ENCODE results near the gene ITPK1. TPM values are rescaled to one million over a fixed set of nuclear protein-coding genes. Genes with fewer than 3 reads are reported as not detected.

Gene ITPK1
- total RNA-seq, 2 experiments from 2014 or later = 12.2 to 18.9 TPM

GRCh38 chr14:92973798-92974372, 141.8 kb downstream of the ITPK1 start:
- Mint-ChIP-seq H3K36me3 (ENCODE audit: low read depth) (peaks cover 28% of the 10 kb centered on the region), H3K4me1 (ENCODE audit: low read depth) (no peaks in the 10 kb centered on the region), H3K9me3 (peaks cover 25% of the 10 kb centered on the region), H3K4me3 (no peak overlapping the region), H3K27me3 (ENCODE audit: low read depth) (no peaks in the 10 kb centered on the region), H3K27ac (no peak overlapping the region)
- CTCF ChIA-PET = no interaction called here
- intact Hi-C loops (cut with micrococcal nuclease) = no loop called here
- DNase-seq = no peak

GRCh38 chr14:92973261-92973797, 142.4 kb downstream of the ITPK1 start:
- peaks cover 25% of the 10 kb centered on the region for H3K36me3 Mint-ChIP-seq (ENCODE audit: low read depth)
- peaks cover 22% of the 10 kb centered on the region for H3K9me3 Mint-ChIP-seq
- H3K27me3 Mint-ChIP-seq (ENCODE audit: low read depth) = no peaks in the 10 kb centered on the region
- no peaks in the 10 kb centered on the region for H3K4me1 Mint-ChIP-seq (ENCODE audit: low read depth)
- peak; percentile 43 for DNase-seq
- intact Hi-C loops (cut with micrococcal nuclease) = no loop called here
- no peak overlapping the region for H3K27ac Mint-ChIP-seq
- CTCF ChIA-PET = no interaction called here
- H3K4me3 Mint-ChIP-seq = no peak overlapping the region

- no peaks in the 10 kb centered on the region for H3K27me3 Mint-ChIP-seq (ENCODE audit: low read depth)
- peaks cover 8% of the 10 kb centered on the region for H3K9me3 Mint-ChIP-seq
- no peaks in the 10 kb centered on the region for H3K4me1 Mint-ChIP-seq (ENCODE audit: low read depth)
- H3K27ac Mint-ChIP-seq = no peak overlapping the region
- H3K4me3 Mint-ChIP-seq = no peak overlapping the region
- no peak for DNase-seq
- H3K36me3 Mint-ChIP-seq (ENCODE audit: low read depth) = peaks cover 10% of the 10 kb centered on the region
- intact Hi-C loops (cut with micrococcal nuclease) = no loop called here
- CTCF ChIA-PET = no interaction called here
Observed at GRCh38 chr14:92971601-92972180, 144.0 kb downstream of the ITPK1 start.

- H3K4me1 Mint-ChIP-seq (ENCODE audit: low read depth) = no peaks in the 10 kb centered on the region
- peaks cover 1% of the 10 kb centered on the region for H3K36me3 Mint-ChIP-seq (ENCODE audit: low read depth)
- no peaks in the 10 kb centered on the region for H3K9me3 Mint-ChIP-seq
- CTCF ChIA-PET = no interaction called here
- intact Hi-C loops (cut with micrococcal nuclease) = no loop called here
- no peak overlapping the region for H3K27ac Mint-ChIP-seq
- DNase-seq = no peak
- no peaks in the 10 kb centered on the region for H3K27me3 Mint-ChIP-seq (ENCODE audit: low read depth)
- no peak overlapping the region for H3K4me3 Mint-ChIP-seq
Observed at GRCh38 chr14:92970271-92970670, 145.5 kb downstream of the ITPK1 start.

- no peak overlapping the region for H3K27ac Mint-ChIP-seq
- H3K9me3 Mint-ChIP-seq = no peaks in the 10 kb centered on the region
- H3K36me3 Mint-ChIP-seq (ENCODE audit: low read depth) = no peaks in the 10 kb centered on the region
- CTCF ChIA-PET = interaction anchor here (0.7 kb wide), 1 partner anchor 18 kb away, joined by 3 read pairs; no protein-coding TSS in a partner anchor
- H3K4me1 Mint-ChIP-seq (ENCODE audit: low read depth) = no peaks in the 10 kb centered on the region
- H3K4me3 Mint-ChIP-seq = no peak overlapping the region
- no peak for DNase-seq
- no peaks in the 10 kb centered on the region for H3K27me3 Mint-ChIP-seq (ENCODE audit: low read depth)
- intact Hi-C loops (cut with micrococcal nuclease) = no loop called here
Observed at GRCh38 chr14:92969871-92970270, 145.9 kb downstream of the ITPK1 start.

- no peak for DNase-seq
- intact Hi-C loops (cut with micrococcal nuclease) = no loop called here
- Mint-ChIP-seq H3K36me3 (ENCODE audit: low read depth) (no peaks in the 10 kb centered on the region), H3K4me1 (ENCODE audit: low read depth) (no peaks in the 10 kb centered on the region), H3K27ac (no peak overlapping the region), H3K9me3 (no peaks in the 10 kb centered on the region), H3K4me3 (no peak overlapping the region), H3K27me3 (ENCODE audit: low read depth) (no peaks in the 10 kb centered on the region)
- CTCF ChIA-PET = interaction anchor here (0.7 kb wide), 1 partner anchor 17 kb away, joined by 3 read pairs; no protein-coding TSS in a partner anchor
Observed at GRCh38 chr14:92969430-92969829, 146.3 kb downstream of the ITPK1 start.

GRCh38 chr14:92968291-92969020, 147.3 kb downstream of the ITPK1 start:
- CTCF ChIA-PET = interaction anchor here (0.8 to 1.0 kb wide), 3 partner anchors 16 to 164 kb away, joined by 3 to 4 read pairs (median 3); no protein-coding TSS in a partner anchor
- Mint-ChIP-seq H3K36me3 (ENCODE audit: low read depth) (no peaks in the 10 kb centered on the region), H3K4me3 (no peak overlapping the region), H3K27ac (no peak overlapping the region), H3K9me3 (no peaks in the 10 kb centered on the region), H3K27me3 (ENCODE audit: low read depth) (no peaks in the 10 kb centered on the region), H3K4me1 (ENCODE audit: low read depth) (no peaks in the 10 kb centered on the region)
- DNase-seq = no peak
- intact Hi-C loops (cut with micrococcal nuclease) = no loop called here

GRCh38 chr14:92967346-92967926, 148.3 kb downstream of the ITPK1 start:
- no peaks in the 10 kb centered on the region for H3K36me3 Mint-ChIP-seq (ENCODE audit: low read depth)
- CTCF ChIA-PET = interaction anchor here (0.7 to 1.0 kb wide), 3 partner anchors 15 to 165 kb away, joined by 3 to 4 read pairs (median 3); no protein-coding TSS in a partner anchor
- H3K4me1 Mint-ChIP-seq (ENCODE audit: low read depth) = no peaks in the 10 kb centered on the region

GRCh38 chr14:92965281-92965680, 150.4 kb downstream of the ITPK1 start:
- intact Hi-C loops (cut with micrococcal nuclease) = no loop called here
- Mint-ChIP-seq H3K36me3 (ENCODE audit: low read depth) (no peaks in the 10 kb centered on the region), H3K4me1 (ENCODE audit: low read depth) (no peaks in the 10 kb centered on the region), H3K9me3 (no peaks in the 10 kb centered on the region), H3K27me3 (ENCODE audit: low read depth) (no peaks in the 10 kb centered on the region), H3K27ac (no peak overlapping the region), H3K4me3 (no peak overlapping the region)
- DNase-seq = no peak
- CTCF ChIA-PET = no interaction called here

More at GRCh38 chr14:92967346-92967926, 148.3 kb downstream of the ITPK1 start:
- DNase-seq = no peak
- intact Hi-C loops (cut with micrococcal nuclease) = no loop called here
- Mint-ChIP-seq H3K27ac (no peak overlapping the region), H3K9me3 (no peaks in the 10 kb centered on the region), H3K27me3 (ENCODE audit: low read depth) (no peaks in the 10 kb centered on the region), H3K4me3 (no peak overlapping the region)

- no peaks in the 10 kb centered on the region for H3K9me3 Mint-ChIP-seq
- no peaks in the 10 kb centered on the region for H3K4me1 Mint-ChIP-seq (ENCODE audit: low read depth)
- H3K36me3 Mint-ChIP-seq (ENCODE audit: low read depth) = no peaks in the 10 kb centered on the region
- no peak overlapping the region for H3K4me3 Mint-ChIP-seq
- no peaks in the 10 kb centered on the region for H3K27me3 Mint-ChIP-seq (ENCODE audit: low read depth)
- DNase-seq = no peak
- CTCF ChIA-PET = interaction anchor here (0.6 to 1.7 kb wide), 2 partner anchors 12 to 168 kb away, joined by 4 to 5 read pairs; no protein-coding TSS in a partner anchor
- no peak overlapping the region for H3K27ac Mint-ChIP-seq
- intact Hi-C loops (cut with micrococcal nuclease) = no loop called here
Observed at GRCh38 chr14:92964124-92965109, 151.3 kb downstream of the ITPK1 start.

GRCh38 chr14:92963301-92964123, 152.2 kb downstream of the ITPK1 start:
- Mint-ChIP-seq H3K4me3 (no peak overlapping the region), H3K27ac (no peak overlapping the region), H3K36me3 (ENCODE audit: low read depth) (no peaks in the 10 kb centered on the region), H3K4me1 (ENCODE audit: low read depth) (no peaks in the 10 kb centered on the region), H3K9me3 (no peaks in the 10 kb centered on the region), H3K27me3 (ENCODE audit: low read depth) (no peaks in the 10 kb centered on the region)
- CTCF ChIA-PET = interaction anchor here (1.7 to 1.9 kb wide), 2 partner anchors 11 to 150 kb away, joined by 4 to 6 read pairs; no protein-coding TSS in a partner anchor
- intact Hi-C loops (cut with micrococcal nuclease) = no loop called here
- DNase-seq = no peak

All from activated naive CD4-positive, alpha-beta T cell treated with anti-CD3 and anti-CD28 coated beads for 36 hours (primary cell).